ENCODE data around the gene CFAP46. TPM values are rescaled to one million over a fixed set of nuclear protein-coding genes. Genes with fewer than 3 reads are reported as not detected.

CFAP46 gene
- total RNA-seq, 4 donors from 2014 or later: under 0.01 to 1.3 (median 0.28) TPM

DNA sequence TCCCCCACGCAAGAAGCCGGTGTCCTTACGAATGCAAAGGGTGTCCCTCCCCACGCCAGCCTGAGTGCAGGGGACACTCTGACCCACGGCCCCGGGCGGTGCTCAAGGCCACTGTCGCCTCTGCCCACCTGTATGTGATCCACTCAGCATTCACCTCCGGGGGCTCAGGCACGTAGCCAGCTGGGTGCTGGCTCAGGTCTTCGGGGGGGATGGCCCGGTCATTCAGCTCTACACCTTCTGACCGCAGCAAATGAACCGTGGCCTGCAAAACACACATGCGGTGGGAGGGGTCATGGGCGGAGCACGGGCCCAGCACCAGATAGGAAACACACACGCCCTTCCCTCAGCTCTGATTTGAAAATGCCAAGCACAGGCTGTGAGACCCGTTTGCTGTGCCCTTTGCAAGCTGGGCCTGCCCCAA, 25.9 kb downstream of the CFAP46 start:
- intact Hi-C loops (cut with DNase I): no loop called here
- Histone ChIP-seq H3K9me3 (no peaks in the 10 kb centered on the region), H3K4me3 (no peak overlapping the region), H3K27ac (replicated peaks in 1 of 4) (no peak overlapping the region), H3K36me3 (no peaks in the 10 kb centered on the region), H3K27me3 (peaks cover 0 to 23% (median 0%) of the 10 kb centered on the region in 4 donors), H3K4me1 (no peaks in the 10 kb centered on the region)
- 91% methylated on average over 19 of the region's 19 CpGs for WGBS
- DNase-seq (ENCODE audit: extremely low spot score): no peak
- TF ChIP-seq CTCF (IDR thresholded peaks at IDR 0.05): no peak
- no peak for TF ChIP-seq POLR2A (IDR thresholded peaks at IDR 0.05; ENCODE audit: low read depth)
- no peak for TF ChIP-seq EP300 (IDR thresholded peaks at IDR 0.05)
- TF ChIP-seq POLR2AphosphoS5 (IDR thresholded peaks at IDR 0.05): no peak

DNA sequence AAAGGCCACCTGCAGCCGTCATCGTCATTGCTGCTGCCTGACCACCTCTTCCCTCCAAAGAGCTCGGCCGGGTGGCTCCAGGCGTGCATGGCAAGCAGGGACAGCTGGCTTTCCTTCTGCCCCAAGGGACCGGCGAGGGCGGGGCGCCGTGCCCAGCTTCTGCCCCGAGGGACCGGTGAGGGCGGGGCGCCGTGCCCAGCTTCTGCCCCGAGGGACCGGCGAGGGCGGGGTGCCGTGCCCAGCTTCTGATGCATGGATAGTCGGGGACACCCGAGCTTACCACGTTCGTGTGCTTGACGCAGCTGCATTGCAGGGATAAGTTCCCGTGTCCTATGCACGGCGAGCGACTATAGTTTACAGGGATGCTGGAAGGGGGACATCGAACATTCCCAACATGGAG, 27.0 kb downstream of the CFAP46 start:
- Histone ChIP-seq H3K36me3 (no peaks in the 10 kb centered on the region), H3K4me3 (no peak overlapping the region), H3K9me3 (no peaks in the 10 kb centered on the region), H3K27ac (replicated peaks in 1 of 4) (no peak overlapping the region), H3K4me1 (no peaks in the 10 kb centered on the region), H3K27me3 (peaks cover 0 to 13% (median 0%) of the 10 kb centered on the region in 4 donors)
- TF ChIP-seq EP300 (IDR thresholded peaks at IDR 0.05) (no peak), POLR2A (IDR thresholded peaks at IDR 0.05; ENCODE audit: low read depth) (no peak), POLR2AphosphoS5 (IDR thresholded peaks at IDR 0.05) (no peak), CTCF (IDR thresholded peaks at IDR 0.05) (no peak)
- WGBS: 91% methylated on average over 17 of the region's 30 CpGs
- intact Hi-C loops (cut with DNase I): no loop called here
- DNase-seq (ENCODE audit: extremely low spot score): no peak

DNA sequence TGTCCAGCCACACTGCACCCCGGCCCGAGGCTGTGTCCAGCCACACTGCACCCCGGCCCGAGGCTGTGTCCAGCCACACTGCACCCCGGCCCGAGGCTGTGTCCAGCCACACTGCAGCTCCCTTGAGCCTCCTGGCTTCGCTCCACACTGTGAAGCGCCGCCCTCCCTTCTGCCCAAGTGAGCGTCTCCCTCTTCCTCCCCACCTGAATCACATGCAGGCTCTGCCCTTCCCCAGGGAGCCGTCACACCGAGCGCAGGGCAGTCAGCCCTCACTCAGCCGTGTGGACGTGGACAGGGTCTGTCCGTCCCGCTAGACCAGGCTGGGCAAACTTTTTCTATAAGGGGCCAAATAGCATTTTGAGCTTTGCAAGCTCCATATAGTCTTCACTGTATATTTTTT, 27.6 kb downstream of the CFAP46 start:
- Histone ChIP-seq H3K9me3 (no peaks in the 10 kb centered on the region), H3K4me3 (no peak overlapping the region), H3K4me1 (no peaks in the 10 kb centered on the region), H3K36me3 (no peaks in the 10 kb centered on the region), H3K27me3 (peaks cover 0 to 6% (median 0%) of the 10 kb centered on the region in 4 donors), H3K27ac (replicated peaks in 1 of 4) (no peak overlapping the region)
- DNase-seq (ENCODE audit: extremely low spot score): no peak
- WGBS: 92% methylated on average over 10 of the region's 17 CpGs
- intact Hi-C loops (cut with DNase I): no loop called here
- TF ChIP-seq POLR2AphosphoS5 (IDR thresholded peaks at IDR 0.05) (no peak), POLR2A (IDR thresholded peaks at IDR 0.05; ENCODE audit: low read depth) (no peak), EP300 (IDR thresholded peaks at IDR 0.05) (no peak), CTCF (IDR thresholded peaks at IDR 0.05) (no peak)

DNA sequence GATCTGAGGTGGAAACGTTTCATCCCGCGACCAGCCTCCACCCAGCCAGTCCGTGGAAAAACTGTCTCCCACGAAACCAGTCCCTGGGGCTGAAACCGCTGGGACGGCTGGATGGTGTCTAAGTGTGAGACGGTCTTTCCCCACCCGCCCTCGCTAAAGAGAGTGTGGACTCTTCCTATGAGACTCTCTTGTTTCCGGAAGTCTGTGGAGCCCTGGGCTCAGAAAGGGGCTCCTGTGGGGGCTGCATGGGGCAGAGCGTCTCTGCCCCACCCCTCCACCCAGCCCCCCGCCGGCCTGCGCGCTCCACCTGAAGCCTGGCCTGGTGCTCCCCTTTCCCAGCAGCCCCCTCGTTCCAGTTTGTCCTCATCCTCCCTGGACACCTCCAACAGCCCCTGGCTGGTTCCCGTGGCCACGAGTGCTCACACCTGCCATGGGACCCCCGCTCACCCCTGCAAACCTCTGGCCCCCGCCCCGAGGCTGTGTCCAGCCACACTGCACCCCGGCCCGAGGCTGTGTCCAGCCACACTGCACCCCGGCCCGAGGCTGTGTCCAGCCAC, 28.7 kb downstream of the CFAP46 start:
- no peak for DNase-seq (ENCODE audit: extremely low spot score)
- H3K27me3 ChIP-seq: peaks cover 0 to 5% (median 0%) of the 10 kb centered on the region in 4 donors
- WGBS: 88% methylated on average over 18 of the region's 26 CpGs

More for the DNA sequence above, 28.7 kb downstream of the CFAP46 start:
- Histone ChIP-seq H3K27ac (replicated peaks in 1 of 4) (no peak overlapping the region), H3K9me3 (no peaks in the 10 kb centered on the region), H3K4me3 (no peak overlapping the region), H3K36me3 (no peaks in the 10 kb centered on the region), H3K4me1 (no peaks in the 10 kb centered on the region)
- intact Hi-C loops (cut with DNase I): no loop called here
- TF ChIP-seq CTCF (IDR thresholded peaks at IDR 0.05) (no peak), POLR2AphosphoS5 (IDR thresholded peaks at IDR 0.05) (no peak), POLR2A (IDR thresholded peaks at IDR 0.05; ENCODE audit: low read depth) (no peak), EP300 (IDR thresholded peaks at IDR 0.05) (no peak)
